ENCODE results near the gene CUTA. TPM values are rescaled to one million over a fixed set of nuclear protein-coding genes. Genes with fewer than 3 reads are reported as not detected.
A peak's percentile ranks its signal among the peaks of the same experiment; 100 is the strongest.

Gene CUTA
- total and polyA plus RNA-seq, 2 experiments from 2014 or later = 207 to 421 TPM

- TF ChIP-seq ZNF462 (CRISPR knock-in tag; IDR thresholded peaks at IDR 0.05) = no peak
- no peak for TF ChIP-seq ZNF114 (CRISPR knock-in tag; IDR thresholded peaks at IDR 0.05)
- TF ChIP-seq REST (IDR thresholded peaks at IDR 0.05; ENCODE audit: unreplicated experiment) = no peak
Observed at GRCh38 chr6:33433544-33434191, 15.8 kb upstream of the CUTA start (continued).

GRCh38 chr6:33433001-33433543 is 15.2 kb upstream of the CUTA start:
- Mint-ChIP-seq H3K4me1 (peaks cover 54% of the 10 kb centered on the region), H3K4me3 (peak overlapping the region; percentile 80), H3K27ac (peak overlapping the region; percentile 90), H3K9me3 (no peaks in the 10 kb centered on the region), H3K27me3 (ENCODE audit: insufficient read depth, low read depth, poor library complexity) (peaks cover 24% of the 10 kb centered on the region), H3K36me3 (ENCODE audit: low read depth) (peaks cover 58% of the 10 kb centered on the region)
- Histone ChIP-seq H4K20me1 (replicated peaks; ENCODE audit: insufficient read depth) (no peaks in the 10 kb centered on the region; the same call in 1 of the 2 replicates), H3K27ac (ENCODE audit: low read depth) (peak overlapping the region; percentile 100), H3K9me2 (ENCODE audit: insufficient read depth) (no peaks in the 10 kb centered on the region), H2AFZ (no peak overlapping the region), H3K36me3 (ENCODE audit: insufficient read depth) (peaks cover 30% of the 10 kb centered on the region), H3K4me1 (ENCODE audit: insufficient read depth) (peaks cover 54% of the 10 kb centered on the region), H3K4me2 (peak overlapping the region; percentile 90), H3K27me3 (ENCODE audit: insufficient read depth) (no peaks in the 10 kb centered on the region), H3K79me2 (replicated peaks; ENCODE audit: insufficient read depth) (peaks cover 66% of the 10 kb centered on the region), H3F3A (replicated peaks; ENCODE audit: low read depth) (peaks cover 23% of the 10 kb centered on the region; the same call in 1 of the 2 replicates), H3K4me3 (peak overlapping the region; percentile 64)
- ATAC-seq = peak; percentile 30
- peak; percentile 73 for DNase-seq (ENCODE audit: low spot score)
- TF ChIP-seq STAT1 (IDR thresholded peaks at IDR 0.05; ENCODE audit: unreplicated experiment) (no peak), REST (IDR thresholded peaks at IDR 0.05; ENCODE audit: unreplicated experiment) (no peak), ETS1 (IDR thresholded peaks at IDR 0.05) (no peak), ZNF331 (CRISPR knock-in tag; IDR thresholded peaks at IDR 0.05; ENCODE audit: low read depth) (no peak)

Data from GM23338 (cell line).